Fibroblast of villous mesenchyme (primary cell): ENCODE results near the gene MAST1. TPM values are rescaled to one million over a fixed set of nuclear protein-coding genes. Genes with fewer than 3 reads are reported as not detected.
"Not testable (repeated sequence)": the region's sequence is repeated elsewhere in the genome, so short reads cannot be mapped to it uniquely, and the experiment has no call there.

Source experiments
- DNase-seq: peaks from one replicate; pipeline ENCODE4 v3.0.0-alpha.2; 2010; ENCODE audit warnings: low read depth
- H3K4me3 ChIP-seq: 2 replicates; pipeline ENCODE4 v1.5.1; 2011; ENCODE audit warnings: low read depth, mild to moderate bottlenecking, low read length
- CTCF ChIP-seq: IDR thresholded peaks from 2 replicates; pipeline ENCODE4 v1.5.1; 2012; ENCODE audit warnings: low read depth, mild to moderate bottlenecking, low read length; ENCODE audit not compliant: insufficient read depth
- total RNA-seq: library from RNA; depleted of rRNA; stranded (reverse); fragments of >200 nt; gene quantifications from 2 replicates; pipeline ENCODE4 v1.2.3, GENCODE V29; 2012

MAST1 gene
- total RNA-seq, 1 donor: under 0.01 TPM

GRCh38 chr19:12796146-12797071, 41.9 kb upstream of the MAST1 start:
- peak; percentile 84 for DNase-seq
- TF ChIP-seq CTCF: peak; percentile 96
- no peak overlapping the region for H3K4me3 ChIP-seq

- no peak for DNase-seq
- no peak for TF ChIP-seq CTCF
- no peak overlapping the region for H3K4me3 ChIP-seq
These were observed 41.2 kb upstream of the MAST1 start for GRCh38 chr19:12797141-12797587.

- not testable (repeated sequence) for H3K4me3 ChIP-seq
These were observed 40.7 kb upstream of the MAST1 start for GRCh38 chr19:12797607-12798006.

GRCh38 chr19:12799742-12800465, 38.4 kb upstream of the MAST1 start:
- no peak for DNase-seq
- no peak overlapping the region for H3K4me3 ChIP-seq
- no peak for TF ChIP-seq CTCF

More at GRCh38 chr19:12797607-12798006, 40.7 kb upstream of the MAST1 start:
- DNase-seq: not testable (repeated sequence)

GRCh38 chr19:12800466-12800770, 37.9 kb upstream of the MAST1 start:
- H3K4me3 ChIP-seq: peak overlapping the region; percentile 84
- TF ChIP-seq CTCF: no peak
- DNase-seq: no peak

- no peak for TF ChIP-seq CTCF
- peak overlapping the region; percentile 84 for H3K4me3 ChIP-seq
- DNase-seq: no peak
These were observed 37.3 kb upstream of the MAST1 start for GRCh38 chr19:12800923-12801465.
